NOMO-1 treated with dmso at 0.1 percent for 144 hours (cell line): ENCODE data around the gene RIMBP2.

Experiments
- DNase-seq: peaks from one replicate; lab custom pipeline; 2025; ENCODE audit not compliant: unreplicated experiment; lab: John Stamatoyannopoulos, UW

RIMBP2 gene

DNA sequence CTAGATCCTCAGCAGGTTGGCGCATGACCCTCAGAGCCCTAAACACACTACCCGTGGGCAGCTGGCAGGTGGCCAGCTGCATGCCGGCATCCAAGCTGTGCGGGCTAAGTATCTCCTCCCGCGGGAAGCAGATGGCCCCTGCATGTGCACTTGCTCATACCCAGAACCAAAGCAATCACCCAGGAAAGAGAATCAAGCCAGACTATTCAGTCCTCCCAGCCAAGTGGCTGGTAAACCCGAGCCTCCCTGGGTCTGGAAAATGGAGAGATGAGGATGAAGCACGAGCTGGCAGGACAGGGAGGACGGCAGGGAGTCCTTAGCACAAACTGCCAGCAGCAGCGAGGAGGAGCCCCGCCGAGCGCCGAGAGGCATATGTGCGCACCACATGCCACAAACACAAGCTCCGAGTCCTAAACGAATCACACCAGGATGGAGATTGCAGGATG is 139.7 kb downstream of the RIMBP2 start:
- DNase-seq: no peak

DNA sequence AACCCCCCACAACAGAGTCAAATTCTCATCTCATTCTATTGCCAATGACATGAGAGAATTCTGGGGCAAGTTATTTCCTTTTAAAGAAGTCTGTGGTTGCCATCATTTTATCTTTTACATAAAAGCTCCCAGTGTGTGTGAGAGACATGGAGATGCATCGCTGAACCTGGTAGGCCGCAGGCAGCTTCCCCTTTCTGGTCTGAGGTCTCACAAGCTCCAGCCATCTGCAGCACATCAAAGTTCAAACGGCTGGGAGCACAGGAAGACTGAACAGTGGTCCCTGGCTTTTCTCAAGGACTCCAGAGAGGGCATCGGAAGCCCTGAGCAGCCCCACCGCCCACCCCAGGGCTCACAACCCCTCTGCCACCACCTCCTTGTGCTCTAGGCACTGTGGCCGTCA is 141.7 kb downstream of the RIMBP2 start:
- no peak for DNase-seq

DNA sequence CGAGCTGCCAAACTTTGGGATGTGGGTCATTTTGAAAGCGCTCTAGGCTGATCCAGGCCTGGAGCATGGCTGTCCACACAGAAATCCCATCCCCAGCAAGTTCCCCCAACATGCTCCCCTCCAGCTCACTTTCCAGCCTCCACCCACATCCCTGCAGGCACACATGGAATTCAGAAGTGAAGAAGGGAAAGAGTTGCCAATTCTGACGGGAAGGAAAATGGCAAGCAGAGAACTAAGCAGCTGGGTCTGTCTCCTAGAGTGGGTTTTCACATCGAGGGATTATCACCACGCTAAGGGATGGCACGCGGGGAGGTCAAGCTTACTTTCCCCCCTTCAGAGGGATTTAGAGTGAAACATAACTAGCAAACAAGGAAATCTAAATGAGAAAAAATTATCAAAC is 142.3 kb downstream of the RIMBP2 start:
- DNase-seq: no peak

DNA sequence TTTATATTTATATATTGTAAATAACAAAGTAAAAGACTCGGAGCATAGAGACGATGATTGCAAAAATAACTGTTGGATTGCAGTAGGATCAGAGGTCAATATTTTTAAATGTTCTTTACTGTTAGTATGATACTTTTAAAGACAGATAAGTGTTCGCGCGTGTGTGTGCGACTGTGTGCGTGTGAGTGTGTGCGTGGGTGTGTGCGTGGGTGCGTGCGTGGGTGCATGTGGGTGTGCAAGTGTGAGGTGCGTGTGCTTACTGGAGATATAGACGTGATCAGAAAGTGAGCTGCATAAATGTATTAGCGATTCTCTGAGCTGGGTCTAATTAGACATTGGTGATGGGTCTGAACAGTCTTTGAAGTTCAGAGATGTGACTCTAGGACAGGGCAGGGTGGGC is 142.9 kb downstream of the RIMBP2 start:
- no peak for DNase-seq

GRCh38 chr12:130572553-130572952 is 143.5 kb downstream of the RIMBP2 start:
- no peak for DNase-seq

- DNase-seq: no peak
These were observed 144.4 kb downstream of the RIMBP2 start for GRCh38 chr12:130571734-130572133.

DNA sequence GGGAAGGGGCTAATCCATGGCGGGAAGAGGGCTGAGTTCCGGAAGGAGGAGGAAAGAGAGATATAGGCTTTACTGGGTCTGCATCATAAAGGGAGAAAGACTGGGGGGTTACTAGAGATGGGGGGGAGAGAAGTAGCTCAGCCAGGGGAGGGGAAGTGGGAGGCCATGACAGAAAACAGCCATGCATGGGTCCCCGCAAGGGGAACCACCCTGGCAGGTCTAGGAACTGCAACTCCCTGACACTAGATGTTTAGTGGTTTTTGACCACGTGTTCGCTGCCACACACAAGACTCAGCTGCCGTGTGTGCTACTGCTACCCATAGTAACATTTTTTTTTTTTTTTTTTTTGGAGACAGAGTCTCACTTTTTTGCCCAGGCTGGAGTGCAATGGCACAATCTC is 145.0 kb downstream of the RIMBP2 start:
- no peak for DNase-seq

- no peak for DNase-seq
These were observed 146.6 kb downstream of the RIMBP2 start for GRCh38 chr12:130569521-130569920.

GRCh38 chr12:130568501-130568900 is 147.6 kb downstream of the RIMBP2 start:
- no peak for DNase-seq

GRCh38 chr12:130568041-130568440 is 148.1 kb downstream of the RIMBP2 start:
- DNase-seq: no peak

DNA sequence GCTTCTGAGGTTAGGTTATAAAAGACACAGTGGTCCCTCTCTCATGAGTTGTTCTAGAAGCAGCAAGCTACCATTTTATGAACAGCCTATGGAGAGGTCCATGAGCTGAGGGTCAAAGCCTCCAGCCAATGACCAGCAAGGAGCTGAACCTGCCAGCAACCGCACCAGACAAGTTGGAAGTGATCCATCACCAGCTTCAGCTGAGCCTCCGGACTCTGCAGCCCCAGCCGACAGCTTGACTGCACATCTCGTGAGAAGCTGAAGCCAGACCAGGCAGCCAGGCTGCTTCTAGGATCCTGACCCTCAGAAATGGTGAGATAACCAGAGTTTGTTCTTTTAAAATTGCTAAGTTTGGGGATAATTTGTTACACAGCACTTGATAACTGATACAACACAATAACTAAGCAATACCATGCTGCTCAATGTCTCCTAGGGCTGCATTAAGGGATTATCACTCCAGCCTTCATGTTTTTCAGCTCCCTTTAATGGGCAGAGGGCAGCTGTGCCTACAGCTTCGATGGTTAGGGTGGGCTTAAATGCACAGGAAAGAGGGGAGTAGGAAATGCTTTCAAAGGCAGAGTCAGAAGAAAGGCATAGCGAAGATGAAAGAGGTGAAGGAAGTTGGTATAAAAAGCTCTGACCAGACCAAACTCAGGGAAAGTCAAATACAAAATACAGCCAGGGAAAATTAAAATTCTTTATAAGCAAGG is 149.5 kb downstream of the RIMBP2 start:
- DNase-seq: no peak

DNA sequence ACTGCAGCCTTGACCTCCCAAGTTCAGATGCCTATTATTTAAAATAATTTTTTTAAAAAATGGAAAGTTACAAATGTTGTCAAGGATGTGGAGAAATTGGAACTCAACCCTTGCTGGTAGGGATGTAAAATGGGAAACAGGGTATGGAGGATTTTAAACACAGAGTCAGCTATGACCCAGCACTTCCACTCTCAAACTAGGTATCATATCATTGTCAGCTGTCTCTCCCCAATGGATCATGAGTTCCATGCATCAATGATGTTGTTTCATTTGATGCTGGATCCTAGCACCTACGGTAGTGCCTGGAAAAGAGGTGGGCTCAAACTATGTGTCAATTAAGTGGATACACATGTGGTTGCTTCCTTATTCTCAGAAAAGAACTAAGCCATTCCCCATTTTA is 150.9 kb downstream of the RIMBP2 start:
- DNase-seq: no peak

GRCh38 chr12:130563323-130563722 is 152.8 kb downstream of the RIMBP2 start:
- DNase-seq: no peak

DNA sequence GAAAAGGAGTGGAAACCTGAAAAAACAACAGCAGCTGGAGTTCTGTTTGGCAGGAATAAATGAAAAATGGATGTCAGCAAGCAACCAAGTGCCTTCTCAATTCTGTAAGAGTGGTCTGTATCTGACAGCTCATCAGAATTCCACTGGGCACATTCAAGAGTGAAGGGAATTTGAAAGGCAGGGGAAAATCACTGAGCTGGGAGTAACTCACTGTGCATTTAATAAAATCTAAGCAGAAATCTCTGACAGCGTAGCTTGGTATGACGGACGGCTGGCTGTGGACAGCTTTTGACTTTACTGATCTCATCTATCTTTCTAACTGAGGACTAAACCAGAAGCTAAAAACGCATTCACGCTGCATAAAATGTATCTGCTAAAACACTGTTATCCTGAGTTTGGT is 153.4 kb downstream of the RIMBP2 start:
- DNase-seq: no peak

DNA sequence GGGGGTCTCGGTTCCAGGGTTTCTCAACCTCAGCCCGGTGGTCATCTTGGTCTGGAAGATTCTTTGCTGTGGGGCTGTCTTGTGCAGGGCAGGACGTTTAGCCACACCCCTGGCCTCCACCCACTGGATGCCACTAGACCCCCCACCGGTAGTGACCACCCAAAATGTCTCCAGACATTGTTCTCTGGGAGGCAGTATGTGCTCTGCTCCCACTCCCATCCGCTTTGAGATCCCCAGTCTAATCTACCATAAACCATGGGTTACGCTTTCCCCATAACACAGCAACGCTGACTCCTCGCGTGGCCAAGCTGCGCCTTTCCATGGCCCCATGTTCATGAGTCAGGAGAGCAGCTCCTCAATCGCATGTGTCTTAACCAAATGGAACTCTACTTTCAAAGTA is 155.8 kb downstream of the RIMBP2 start:
- no peak for DNase-seq

DNA sequence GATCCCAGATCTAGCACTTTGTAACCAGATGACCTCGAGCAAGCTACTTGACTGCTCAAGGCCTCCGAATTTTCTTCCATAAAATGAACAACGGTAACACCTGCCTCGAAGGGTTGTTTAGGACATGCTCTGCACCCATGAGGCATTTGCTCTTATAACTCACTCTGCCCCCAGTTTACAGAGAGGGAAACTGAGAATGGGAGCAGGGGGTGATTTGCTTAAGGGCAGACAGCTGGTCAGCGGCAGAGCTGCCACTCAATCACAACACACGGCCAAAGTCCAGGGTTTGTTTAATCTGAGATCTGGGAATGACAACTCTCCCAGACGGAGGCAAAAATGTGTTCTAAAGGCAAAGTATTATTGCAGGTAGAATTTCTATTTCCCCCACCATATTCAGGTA is 156.3 kb downstream of the RIMBP2 start:
- no peak for DNase-seq

GRCh38 chr12:130557886-130558765 is 158.0 kb downstream of the RIMBP2 start:
- no peak for DNase-seq

DNA sequence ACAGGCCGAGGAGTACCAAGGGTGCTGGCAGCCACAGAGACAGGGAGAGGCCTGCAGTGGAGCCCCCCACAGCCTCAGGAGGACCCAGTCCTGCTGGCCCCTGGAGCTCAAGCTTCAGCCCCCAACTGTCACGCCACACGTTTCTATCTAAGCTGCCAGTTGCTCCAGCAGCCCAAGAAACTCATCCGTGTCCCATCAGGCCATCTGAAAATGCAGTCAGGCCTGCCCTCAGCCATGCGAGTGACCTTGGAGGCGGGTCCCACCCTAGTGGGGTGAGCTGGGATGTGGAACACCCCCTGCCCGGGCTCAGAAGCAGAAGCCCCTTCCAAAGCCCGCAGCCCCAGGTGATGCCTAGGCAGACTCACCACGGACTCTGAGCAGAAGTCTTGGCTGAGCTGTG is 158.9 kb downstream of the RIMBP2 start:
- no peak for DNase-seq

DNA sequence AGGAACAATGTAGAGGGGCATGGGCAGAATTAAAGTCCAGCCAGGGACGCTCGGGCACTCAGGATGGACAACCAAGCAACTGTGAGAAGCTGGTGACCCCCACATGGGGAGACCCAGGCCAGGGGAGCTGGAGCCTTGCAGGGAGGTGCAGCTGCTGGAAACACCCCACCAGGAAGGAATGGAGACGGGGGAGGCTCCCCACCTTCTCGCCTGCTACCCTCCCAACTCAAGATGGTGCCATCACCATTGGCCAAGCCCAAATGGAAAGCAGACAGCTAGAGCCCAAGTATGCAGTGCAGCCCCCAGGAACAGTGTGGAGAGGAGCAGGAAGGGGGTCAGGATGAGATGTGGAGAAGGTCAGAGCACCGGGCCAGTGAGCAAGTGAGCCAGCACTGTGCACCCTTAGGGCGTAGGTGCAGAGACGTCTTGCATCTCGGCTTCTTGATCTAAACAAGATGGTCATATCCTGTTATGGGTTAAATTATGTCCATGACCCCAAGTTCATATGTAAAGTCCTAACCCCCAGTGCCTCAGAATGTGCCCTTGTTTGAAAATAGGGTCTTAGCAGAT is 159.5 kb downstream of the RIMBP2 start:
- no peak for DNase-seq

- no peak for DNase-seq
These were observed 160.2 kb downstream of the RIMBP2 start for GRCh38 chr12:130555628-130556485.

DNA sequence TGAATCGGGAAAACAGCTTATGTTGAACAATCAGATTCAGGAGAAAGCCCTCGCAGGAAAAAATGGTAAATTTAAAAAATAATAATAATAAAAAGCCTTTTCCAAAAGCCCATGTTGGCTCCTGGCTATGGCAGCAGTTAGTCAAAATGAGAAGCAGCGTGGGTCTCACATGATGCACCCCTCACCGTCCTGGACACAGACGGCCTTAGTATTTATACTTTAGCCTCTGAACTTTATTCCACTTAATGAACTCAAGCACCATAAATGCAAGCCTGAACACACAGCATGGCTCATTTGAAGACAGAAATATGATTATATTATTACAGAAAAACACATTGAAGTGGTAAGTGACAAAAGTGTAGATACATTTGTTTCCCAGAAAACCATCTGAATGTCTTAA is 160.9 kb downstream of the RIMBP2 start:
- DNase-seq: no peak
